ENCODE measurements around the gene PHACTR3. TPM values are rescaled to one million over a fixed set of nuclear protein-coding genes. Genes with fewer than 3 reads are reported as not detected.
A peak's percentile ranks its signal among the peaks of the same experiment; 100 is the strongest.

PHACTR3 gene
- polyA plus RNA-seq, 1 donor: 8.3 TPM

GRCh38 chr20:59591061-59591460 is 13.3 kb upstream of the PHACTR3 start:
- DNase-seq: no peak
- Histone ChIP-seq H3K27me3 (ENCODE audit: control insufficient read depth, insufficient read depth, low read length) (no peaks in the 10 kb centered on the region), H3K4me1 (ENCODE audit: control insufficient read depth, insufficient read depth, low read length) (no peaks in the 10 kb centered on the region), H3K4me3 (ENCODE audit: low read length) (no peak overlapping the region), H3K36me3 (ENCODE audit: control insufficient read depth, insufficient read depth, low read length) (no peaks in the 10 kb centered on the region), H3K9me3 (ENCODE audit: control insufficient read depth, low read depth, low read length) (peaks cover 3% of the 10 kb centered on the region), H3K27ac (ENCODE audit: low read length) (no peak overlapping the region)
- WGBS (ENCODE audit: insufficient coverage, low lambda C conversion rate): 95% methylated on average over 3 of the region's 12 CpGs

GRCh38 chr20:59596690-59597089 is 7.7 kb upstream of the PHACTR3 start:
- Histone ChIP-seq H3K27me3 (ENCODE audit: control insufficient read depth, insufficient read depth, low read length) (peaks cover 15% of the 10 kb centered on the region), H3K27ac (ENCODE audit: low read length) (no peak overlapping the region), H3K4me1 (ENCODE audit: control insufficient read depth, insufficient read depth, low read length) (no peaks in the 10 kb centered on the region), H3K36me3 (ENCODE audit: control insufficient read depth, insufficient read depth, low read length) (no peaks in the 10 kb centered on the region), H3K9me3 (ENCODE audit: control insufficient read depth, low read depth, low read length) (no peaks in the 10 kb centered on the region), H3K4me3 (ENCODE audit: low read length) (no peak overlapping the region)
- DNase-seq: no peak
- WGBS (ENCODE audit: insufficient coverage, low lambda C conversion rate): no CpG with 5 or more reads among the region's 5 CpGs

- Histone ChIP-seq H3K36me3 (ENCODE audit: control insufficient read depth, insufficient read depth, low read length) (no peaks in the 10 kb centered on the region), H3K27me3 (ENCODE audit: control insufficient read depth, insufficient read depth, low read length) (peaks cover 20% of the 10 kb centered on the region), H3K4me1 (ENCODE audit: control insufficient read depth, insufficient read depth, low read length) (no peaks in the 10 kb centered on the region), H3K4me3 (ENCODE audit: low read length) (no peak overlapping the region), H3K27ac (ENCODE audit: low read length) (no peak overlapping the region), H3K9me3 (ENCODE audit: control insufficient read depth, low read depth, low read length) (no peaks in the 10 kb centered on the region)
- WGBS (ENCODE audit: insufficient coverage, low lambda C conversion rate): no CpG with 5 or more reads among the region's 1 CpG
- DNase-seq: no peak
Observed at GRCh38 chr20:59597240-59597639, 7.1 kb upstream of the PHACTR3 start.

GRCh38 chr20:59598625-59599310 is 5.6 kb upstream of the PHACTR3 start:
- Histone ChIP-seq H3K4me3 (ENCODE audit: low read length) (no peak overlapping the region), H3K27me3 (ENCODE audit: control insufficient read depth, insufficient read depth, low read length) (peaks cover 34% of the 10 kb centered on the region), H3K36me3 (ENCODE audit: control insufficient read depth, insufficient read depth, low read length) (no peaks in the 10 kb centered on the region), H3K4me1 (ENCODE audit: control insufficient read depth, insufficient read depth, low read length) (no peaks in the 10 kb centered on the region), H3K27ac (ENCODE audit: low read length) (no peak overlapping the region), H3K9me3 (ENCODE audit: control insufficient read depth, low read depth, low read length) (no peaks in the 10 kb centered on the region)
- whole genome bisulfite sequencing (ENCODE audit: insufficient coverage, low lambda C conversion rate): no CpG with 5 or more reads among the region's 13 CpGs
- peak in 1 of 2 donors; percentile 22 for DNase-seq

- no peaks in the 10 kb centered on the region for H3K9me3 ChIP-seq (ENCODE audit: control insufficient read depth, low read depth, low read length)
- no peaks in the 10 kb centered on the region for H3K36me3 ChIP-seq (ENCODE audit: control insufficient read depth, insufficient read depth, low read length)
- no CpG with 5 or more reads among the region's 3 CpGs for WGBS (ENCODE audit: insufficient coverage, low lambda C conversion rate)
- H3K4me3 ChIP-seq (ENCODE audit: low read length): no peak overlapping the region
- no peak overlapping the region for H3K27ac ChIP-seq (ENCODE audit: low read length)
- DNase-seq: no peak
- H3K27me3 ChIP-seq (ENCODE audit: control insufficient read depth, insufficient read depth, low read length): peaks cover 44% of the 10 kb centered on the region
- H3K4me1 ChIP-seq (ENCODE audit: control insufficient read depth, insufficient read depth, low read length): no peaks in the 10 kb centered on the region
Observed at GRCh38 chr20:59599941-59600340, 4.4 kb upstream of the PHACTR3 start.

GRCh38 chr20:59600472-59600871 is 3.9 kb upstream of the PHACTR3 start:
- peaks cover 50% of the 10 kb centered on the region for H3K27me3 ChIP-seq (ENCODE audit: control insufficient read depth, insufficient read depth, low read length)
- H3K36me3 ChIP-seq (ENCODE audit: control insufficient read depth, insufficient read depth, low read length): no peaks in the 10 kb centered on the region
- DNase-seq: no peak
- H3K9me3 ChIP-seq (ENCODE audit: control insufficient read depth, low read depth, low read length): no peaks in the 10 kb centered on the region
- H3K4me3 ChIP-seq (ENCODE audit: low read length): no peak overlapping the region
- H3K4me1 ChIP-seq (ENCODE audit: control insufficient read depth, insufficient read depth, low read length): no peaks in the 10 kb centered on the region
- H3K27ac ChIP-seq (ENCODE audit: low read length): no peak overlapping the region
- WGBS (ENCODE audit: insufficient coverage, low lambda C conversion rate): no CpG with 5 or more reads among the region's 5 CpGs

- Histone ChIP-seq H3K4me1 (ENCODE audit: control insufficient read depth, insufficient read depth, low read length) (no peaks in the 10 kb centered on the region), H3K36me3 (ENCODE audit: control insufficient read depth, insufficient read depth, low read length) (no peaks in the 10 kb centered on the region), H3K9me3 (ENCODE audit: control insufficient read depth, low read depth, low read length) (no peaks in the 10 kb centered on the region), H3K27me3 (ENCODE audit: control insufficient read depth, insufficient read depth, low read length) (peaks cover 71% of the 10 kb centered on the region), H3K4me3 (ENCODE audit: low read length) (no peak overlapping the region), H3K27ac (ENCODE audit: low read length) (no peak overlapping the region)
- no peak for DNase-seq
- WGBS (ENCODE audit: insufficient coverage, low lambda C conversion rate): no CpG with 5 or more reads among the region's 3 CpGs
Observed at GRCh38 chr20:59602546-59603080, 1.7 kb upstream of the PHACTR3 start.

GRCh38 chr20:59603176-59603575 is 1.2 kb upstream of the PHACTR3 start:
- Histone ChIP-seq H3K4me1 (ENCODE audit: control insufficient read depth, insufficient read depth, low read length) (no peaks in the 10 kb centered on the region), H3K36me3 (ENCODE audit: control insufficient read depth, insufficient read depth, low read length) (no peaks in the 10 kb centered on the region), H3K4me3 (ENCODE audit: low read length) (no peak overlapping the region), H3K9me3 (ENCODE audit: control insufficient read depth, low read depth, low read length) (no peaks in the 10 kb centered on the region), H3K27me3 (ENCODE audit: control insufficient read depth, insufficient read depth, low read length) (peaks cover 77% of the 10 kb centered on the region), H3K27ac (ENCODE audit: low read length) (no peak overlapping the region)
- WGBS (ENCODE audit: insufficient coverage, low lambda C conversion rate): no CpG with 5 or more reads among the region's 9 CpGs
- DNase-seq: no peak

- no peaks in the 10 kb centered on the region for H3K36me3 ChIP-seq (ENCODE audit: control insufficient read depth, insufficient read depth, low read length)
- H3K4me1 ChIP-seq (ENCODE audit: control insufficient read depth, insufficient read depth, low read length): no peaks in the 10 kb centered on the region
- DNase-seq: no peak
- H3K27me3 ChIP-seq (ENCODE audit: control insufficient read depth, insufficient read depth, low read length): peaks cover 81% of the 10 kb centered on the region
- 0% methylated on average over 5 of the region's 88 CpGs for WGBS (ENCODE audit: insufficient coverage, low lambda C conversion rate)
- peak overlapping the region; percentile 16 for H3K4me3 ChIP-seq (ENCODE audit: low read length)
- H3K9me3 ChIP-seq (ENCODE audit: control insufficient read depth, low read depth, low read length): no peaks in the 10 kb centered on the region
- H3K27ac ChIP-seq (ENCODE audit: low read length): no peak overlapping the region
Observed at GRCh38 chr20:59604741-59605600, 631 bp downstream of the PHACTR3 start.

GRCh38 chr20:59605601-59606364 is 1.4 kb downstream of the PHACTR3 start:
- Histone ChIP-seq H3K4me3 (ENCODE audit: low read length) (peak overlapping the region; percentile 16), H3K36me3 (ENCODE audit: control insufficient read depth, insufficient read depth, low read length) (no peaks in the 10 kb centered on the region), H3K9me3 (ENCODE audit: control insufficient read depth, low read depth, low read length) (no peaks in the 10 kb centered on the region), H3K27me3 (ENCODE audit: control insufficient read depth, insufficient read depth, low read length) (peaks cover 74% of the 10 kb centered on the region), H3K27ac (ENCODE audit: low read length) (no peak overlapping the region), H3K4me1 (ENCODE audit: control insufficient read depth, insufficient read depth, low read length) (no peaks in the 10 kb centered on the region)
- DNase-seq: peak in 1 of 2 donors; percentile 12
- 0% methylated on average over 1 of the region's 26 CpGs for WGBS (ENCODE audit: insufficient coverage, low lambda C conversion rate)
